ENCODE measurements around the gene MKRN2OS.

MKRN2OS gene

DNA sequence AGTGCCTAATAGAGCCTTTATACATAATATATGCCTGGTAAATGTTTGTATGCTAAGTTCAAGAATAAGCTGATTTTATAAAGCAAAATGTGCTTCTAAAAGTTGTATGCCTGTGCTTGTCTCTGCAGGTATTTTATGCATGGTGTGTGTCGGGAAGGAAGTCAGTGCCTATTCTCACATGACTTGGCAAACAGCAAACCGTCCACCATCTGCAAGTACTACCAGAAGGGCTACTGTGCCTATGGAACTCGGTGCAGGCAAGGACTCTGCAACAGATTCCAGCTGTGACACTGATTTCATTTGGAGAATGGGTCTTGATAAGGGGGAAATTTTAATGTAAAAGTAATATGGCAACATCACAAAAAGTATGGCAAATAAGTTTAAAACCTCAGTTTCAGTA is 23.4 kb upstream of the MKRN2OS start:
- no peak for TF ChIP-seq POU2F2 (IDR thresholded peaks at IDR 0.05; ENCODE audit: low read depth, low read length)
- TF ChIP-seq POLR2A (IDR thresholded peaks at IDR 0.05; ENCODE audit: low read depth, low read length), result no peak
- no peak for TF ChIP-seq TAF1 (IDR thresholded peaks at IDR 0.05; ENCODE audit: low read depth, low read length)
- TF ChIP-seq PAX5 (IDR thresholded peaks at IDR 0.05; ENCODE audit: insufficient read depth, low read length, severe bottlenecking), result no peak
- no peak for TF ChIP-seq POLR2AphosphoS5 (IDR thresholded peaks at IDR 0.05; ENCODE audit: low read depth, low read length)
- no peak for TF ChIP-seq SPI1 (IDR thresholded peaks at IDR 0.05; ENCODE audit: low read depth, low read length)
- DNase-seq (ENCODE audit: insufficient read length, low spot score) (no peak), FAIRE-seq (no peak)

- DNase-seq (ENCODE audit: insufficient read length, low spot score), result no peak
- TF ChIP-seq TAF1 (IDR thresholded peaks at IDR 0.05; ENCODE audit: low read depth, low read length) (no peak), POU2F2 (IDR thresholded peaks at IDR 0.05; ENCODE audit: low read depth, low read length) (no peak), SPI1 (IDR thresholded peaks at IDR 0.05; ENCODE audit: low read depth, low read length) (no peak), POLR2AphosphoS5 (IDR thresholded peaks at IDR 0.05; ENCODE audit: low read depth, low read length) (no peak), PAX5 (IDR thresholded peaks at IDR 0.05; ENCODE audit: insufficient read depth, low read length, severe bottlenecking) (no peak), POLR2A (IDR thresholded peaks at IDR 0.05; ENCODE audit: low read depth, low read length) (no peak)
- FAIRE-seq, result no peak
These were observed 21.7 kb upstream of the MKRN2OS start for GRCh38 chr3:12566976-12567375.

DNA sequence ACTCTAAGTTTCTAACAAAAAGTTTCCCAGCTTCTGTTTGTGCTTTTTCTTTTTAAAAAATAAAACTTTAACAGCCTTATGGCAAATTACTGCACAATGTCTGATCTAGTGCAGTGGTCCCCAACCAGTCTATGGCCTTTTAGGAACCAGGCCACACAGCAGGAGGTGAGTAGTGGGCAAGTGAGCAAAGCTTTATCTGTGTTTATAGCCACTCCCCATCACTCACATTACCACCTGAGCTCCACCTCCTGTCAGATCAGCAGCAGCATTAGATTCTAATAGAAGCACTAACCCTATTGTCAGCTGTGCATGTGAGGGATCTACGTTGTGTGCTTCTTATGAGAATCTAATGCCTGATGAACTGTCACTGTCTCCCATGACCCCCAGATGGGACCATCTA is 17.2 kb upstream of the MKRN2OS start:
- TF ChIP-seq PAX5 (IDR thresholded peaks at IDR 0.05; ENCODE audit: insufficient read depth, low read length, severe bottlenecking), result no peak
- no peak for TF ChIP-seq SPI1 (IDR thresholded peaks at IDR 0.05; ENCODE audit: low read depth, low read length)
- no peak for TF ChIP-seq TAF1 (IDR thresholded peaks at IDR 0.05; ENCODE audit: low read depth, low read length)
- TF ChIP-seq POU2F2 (IDR thresholded peaks at IDR 0.05; ENCODE audit: low read depth, low read length), result no peak
- no peak for TF ChIP-seq POLR2AphosphoS5 (IDR thresholded peaks at IDR 0.05; ENCODE audit: low read depth, low read length)
- TF ChIP-seq POLR2A (IDR thresholded peaks at IDR 0.05; ENCODE audit: low read depth, low read length), result no peak
- FAIRE-seq, result no peak
- DNase-seq (ENCODE audit: insufficient read length, low spot score), result no peak

DNA sequence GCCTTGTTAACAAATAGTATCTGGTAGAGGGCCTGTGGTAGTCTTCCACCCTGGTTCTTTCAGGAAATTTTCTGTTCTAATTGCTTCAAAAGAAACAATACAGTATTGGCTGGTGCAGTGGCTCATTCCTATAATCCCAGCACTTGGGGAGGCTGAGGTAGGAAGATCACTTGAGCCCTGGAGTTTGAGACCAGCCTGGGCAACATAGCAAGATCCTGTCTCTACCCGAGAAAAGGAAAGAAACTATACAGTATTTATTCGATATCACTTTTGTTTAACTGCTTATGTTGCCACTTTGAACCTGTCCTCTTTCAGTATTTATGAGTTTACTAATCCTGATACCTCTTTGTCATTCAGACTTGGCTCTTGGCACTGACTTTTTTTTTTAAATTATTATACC is 16.1 kb upstream of the MKRN2OS start:
- FAIRE-seq, result no peak

GRCh38 chr3:12560505-12561190 is 15.3 kb upstream of the MKRN2OS start:
- FAIRE-seq, result peak; percentile 83
- peak; percentile 46; the same call in 1 of the 2 replicates for TF ChIP-seq POLR2A (IDR thresholded peaks at IDR 0.05; ENCODE audit: low read depth, low read length)
- no peak for TF ChIP-seq POU2F2 (IDR thresholded peaks at IDR 0.05; ENCODE audit: low read depth, low read length)
- no peak for TF ChIP-seq PAX5 (IDR thresholded peaks at IDR 0.05; ENCODE audit: insufficient read depth, low read length, severe bottlenecking)
- peak; percentile 45; the same call in 1 of the 2 replicates for TF ChIP-seq POLR2AphosphoS5 (IDR thresholded peaks at IDR 0.05; ENCODE audit: low read depth, low read length)
- TF ChIP-seq SPI1 (IDR thresholded peaks at IDR 0.05; ENCODE audit: low read depth, low read length), result no peak
- TF ChIP-seq TAF1 (IDR thresholded peaks at IDR 0.05; ENCODE audit: low read depth, low read length), result peak; percentile 39; the same call in 1 of the 2 replicates
- peak; percentile 29 for DNase-seq (ENCODE audit: insufficient read length, low spot score)

More for the DNA sequence above, 16.1 kb upstream of the MKRN2OS start:
- no peak for DNase-seq (ENCODE audit: insufficient read length, low spot score)
- no peak for TF ChIP-seq POU2F2 (IDR thresholded peaks at IDR 0.05; ENCODE audit: low read depth, low read length)

- TF ChIP-seq POU2F2 (IDR thresholded peaks at IDR 0.05; ENCODE audit: low read depth, low read length), result no peak
- no peak for FAIRE-seq
These were observed 14.2 kb upstream of the MKRN2OS start for GRCh38 chr3:12559520-12559919.

GRCh38 chr3:12558706-12559105 is 13.4 kb upstream of the MKRN2OS start:
- TF ChIP-seq SPI1 (IDR thresholded peaks at IDR 0.05; ENCODE audit: low read depth, low read length) (no peak), POU2F2 (IDR thresholded peaks at IDR 0.05; ENCODE audit: low read depth, low read length) (no peak), POLR2AphosphoS5 (IDR thresholded peaks at IDR 0.05; ENCODE audit: low read depth, low read length) (no peak), TAF1 (IDR thresholded peaks at IDR 0.05; ENCODE audit: low read depth, low read length) (no peak)
- DNase-seq (ENCODE audit: insufficient read length, low spot score) (no peak), FAIRE-seq (no peak)

More at GRCh38 chr3:12559520-12559919, 14.2 kb upstream of the MKRN2OS start:
- DNase-seq (ENCODE audit: insufficient read length, low spot score), result no peak

DNA sequence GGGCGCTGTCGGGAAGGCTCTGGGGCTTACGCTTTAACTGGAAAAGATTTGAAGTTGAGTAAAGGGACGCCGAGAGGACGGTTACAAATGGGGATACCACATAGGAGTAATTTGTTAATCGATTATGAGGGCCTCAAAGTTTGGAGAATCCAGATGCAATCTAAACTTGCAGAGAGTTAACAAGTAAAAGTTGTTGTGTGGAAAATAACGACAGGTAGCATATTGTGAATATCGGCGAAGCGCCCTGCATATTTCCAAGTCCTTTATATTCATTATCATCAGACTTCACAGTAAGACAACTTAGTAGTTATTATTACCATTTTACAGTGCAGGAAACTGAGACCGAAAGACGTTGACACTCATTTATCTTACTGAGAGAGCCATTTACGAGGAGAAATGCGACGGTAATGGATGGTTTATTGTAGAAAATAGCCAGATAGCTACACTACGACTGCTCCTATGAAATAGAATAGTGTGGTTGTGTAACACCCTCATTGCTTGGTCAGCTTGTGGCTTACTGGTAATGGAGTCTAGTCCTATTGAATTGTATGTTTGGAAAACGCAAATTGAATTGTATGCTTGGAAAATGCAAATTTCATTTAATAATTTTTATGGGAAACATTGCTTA is 12.3 kb upstream of the MKRN2OS start:
- no peak for DNase-seq (ENCODE audit: insufficient read length, low spot score)

DNA sequence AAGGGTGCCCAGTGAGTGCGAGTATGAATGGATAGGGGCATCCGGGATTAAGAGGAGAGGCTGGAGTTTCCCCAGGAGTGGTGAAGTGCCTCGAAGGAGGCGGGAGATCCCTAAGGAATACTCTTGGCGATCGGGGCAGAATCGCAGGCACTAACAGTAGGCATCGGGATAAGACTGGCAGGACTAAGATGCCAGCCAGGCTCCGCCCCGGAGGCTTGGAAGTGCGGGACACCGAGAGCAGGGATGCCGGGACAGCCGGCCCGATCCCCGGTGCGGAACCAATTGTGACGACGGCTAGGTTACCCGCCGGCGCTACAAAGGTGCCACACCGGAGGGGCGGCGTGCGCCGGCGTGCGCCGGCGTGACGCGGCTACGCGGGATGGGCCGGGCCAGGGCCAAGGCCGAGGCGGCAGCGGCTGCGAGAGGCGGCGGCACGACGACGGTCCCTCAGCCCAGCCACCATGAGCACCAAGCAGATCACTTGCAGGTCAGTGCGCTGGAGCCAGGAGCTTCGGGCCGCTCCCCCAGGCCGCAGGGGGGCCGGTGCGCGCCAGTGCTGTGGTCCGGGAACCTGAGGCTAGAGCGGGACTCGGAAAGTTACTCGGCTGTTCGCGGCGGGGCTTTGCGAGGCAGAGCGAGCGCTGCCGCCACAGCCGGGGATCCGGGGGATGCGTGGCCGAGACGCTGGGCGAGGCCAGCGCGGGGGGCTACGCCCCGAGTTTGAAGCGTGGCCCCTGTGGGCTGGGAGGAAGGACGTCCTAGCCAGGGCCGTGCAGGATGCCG is 11.6 kb upstream of the MKRN2OS start, which contains the start of gene MKRN2:
Gene MKRN2 (plus strand): TSS at position 398 of the 783 bp plus-strand sequence. CDS start 64 bp downstream, at position 462.
- peak; percentile 76 for DNase-seq (ENCODE audit: insufficient read length, low spot score)
- FAIRE-seq, result peak; percentile 98
- TF ChIP-seq POLR2A (IDR thresholded peaks at IDR 0.05; ENCODE audit: low read depth, low read length) (peak; percentile 92), SPI1 (IDR thresholded peaks at IDR 0.05; ENCODE audit: low read depth, low read length) (no peak), TAF1 (IDR thresholded peaks at IDR 0.05; ENCODE audit: low read depth, low read length) (peak; percentile 71), POU2F2 (IDR thresholded peaks at IDR 0.05; ENCODE audit: low read depth, low read length) (no peak), POLR2AphosphoS5 (IDR thresholded peaks at IDR 0.05; ENCODE audit: low read depth, low read length) (peak; percentile 94), PAX5 (IDR thresholded peaks at IDR 0.05; ENCODE audit: insufficient read depth, low read length, severe bottlenecking) (peak; percentile 57)

More for the DNA sequence above, 12.3 kb upstream of the MKRN2OS start:
- TF ChIP-seq SPI1 (IDR thresholded peaks at IDR 0.05; ENCODE audit: low read depth, low read length) (no peak), TAF1 (IDR thresholded peaks at IDR 0.05; ENCODE audit: low read depth, low read length) (no peak), POU2F2 (IDR thresholded peaks at IDR 0.05; ENCODE audit: low read depth, low read length) (no peak), PAX5 (IDR thresholded peaks at IDR 0.05; ENCODE audit: insufficient read depth, low read length, severe bottlenecking) (no peak), POLR2AphosphoS5 (IDR thresholded peaks at IDR 0.05; ENCODE audit: low read depth, low read length) (no peak), POLR2A (IDR thresholded peaks at IDR 0.05; ENCODE audit: low read depth, low read length) (no peak)
- FAIRE-seq, result peak; percentile 40

Measured in GM12891 (cell line).